Neural cell (in vitro differentiated cells): ENCODE measurements around the gene GABRR1.

Experiments
- EP300 ChIP-seq: fragments of 450-650 bp; conservative IDR thresholded peaks from 2 replicates; pipeline ENCODE4 v1.6.1; 2014; ENCODE audit warnings: antibody characterized with exemption, mild to moderate bottlenecking, moderate library complexity; ENCODE audit not compliant: poor library complexity, severe bottlenecking
- MXI1 ChIP-seq: fragments of 450-650 bp; conservative IDR thresholded peaks from 2 replicates; pipeline ENCODE4 v1.6.1; 2014; ENCODE audit warnings: antibody characterized with exemption, mild to moderate bottlenecking; ENCODE audit not compliant: poor library complexity, severe bottlenecking
- TF ChIP-seq, protein P1 (sequence below): fragments of 450-650 bp; IDR thresholded peaks from 2 replicates; pipeline ENCODE4 v1.5.1; 2014; ENCODE audit warnings: antibody characterized with exemption, mild to moderate bottlenecking, moderate library complexity; ENCODE audit not compliant: poor library complexity, severe bottlenecking
- TF ChIP-seq, protein P2 (sequence below): IDR thresholded peaks from 2 replicates; pipeline ENCODE4 v1.6.1; 2012; ENCODE audit warnings: borderline replicate concordance

DNA sequence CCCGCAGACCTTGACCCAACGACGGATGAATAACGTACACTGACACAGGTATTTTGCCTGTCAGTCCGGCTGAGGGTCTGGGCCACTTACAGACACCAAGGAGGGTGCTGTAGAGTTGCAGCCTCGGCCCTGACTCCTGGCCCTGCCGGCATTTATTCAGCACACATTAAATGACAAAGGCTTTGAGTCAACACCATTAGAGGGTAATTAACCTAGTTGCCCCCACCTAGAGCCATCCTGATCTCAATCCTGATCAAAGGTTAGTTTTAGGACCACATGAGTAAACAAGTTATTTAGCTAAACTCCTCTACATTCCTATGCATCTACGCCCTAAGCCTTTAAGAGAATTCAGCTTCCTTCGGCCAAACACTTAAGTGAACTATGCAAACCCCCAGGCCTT, 83.2 kb downstream of the GABRR1 start:
- TF ChIP-seq EP300 (no peak), MXI1 (no peak)
- TF ChIP-seq, protein P1, sequence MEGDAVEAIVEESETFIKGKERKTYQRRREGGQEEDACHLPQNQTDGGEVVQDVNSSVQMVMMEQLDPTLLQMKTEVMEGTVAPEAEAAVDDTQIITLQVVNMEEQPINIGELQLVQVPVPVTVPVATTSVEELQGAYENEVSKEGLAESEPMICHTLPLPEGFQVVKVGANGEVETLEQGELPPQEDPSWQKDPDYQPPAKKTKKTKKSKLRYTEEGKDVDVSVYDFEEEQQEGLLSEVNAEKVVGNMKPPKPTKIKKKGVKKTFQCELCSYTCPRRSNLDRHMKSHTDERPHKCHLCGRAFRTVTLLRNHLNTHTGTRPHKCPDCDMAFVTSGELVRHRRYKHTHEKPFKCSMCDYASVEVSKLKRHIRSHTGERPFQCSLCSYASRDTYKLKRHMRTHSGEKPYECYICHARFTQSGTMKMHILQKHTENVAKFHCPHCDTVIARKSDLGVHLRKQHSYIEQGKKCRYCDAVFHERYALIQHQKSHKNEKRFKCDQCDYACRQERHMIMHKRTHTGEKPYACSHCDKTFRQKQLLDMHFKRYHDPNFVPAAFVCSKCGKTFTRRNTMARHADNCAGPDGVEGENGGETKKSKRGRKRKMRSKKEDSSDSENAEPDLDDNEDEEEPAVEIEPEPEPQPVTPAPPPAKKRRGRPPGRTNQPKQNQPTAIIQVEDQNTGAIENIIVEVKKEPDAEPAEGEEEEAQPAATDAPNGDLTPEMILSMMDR, result no peak
- TF ChIP-seq, protein P2, sequence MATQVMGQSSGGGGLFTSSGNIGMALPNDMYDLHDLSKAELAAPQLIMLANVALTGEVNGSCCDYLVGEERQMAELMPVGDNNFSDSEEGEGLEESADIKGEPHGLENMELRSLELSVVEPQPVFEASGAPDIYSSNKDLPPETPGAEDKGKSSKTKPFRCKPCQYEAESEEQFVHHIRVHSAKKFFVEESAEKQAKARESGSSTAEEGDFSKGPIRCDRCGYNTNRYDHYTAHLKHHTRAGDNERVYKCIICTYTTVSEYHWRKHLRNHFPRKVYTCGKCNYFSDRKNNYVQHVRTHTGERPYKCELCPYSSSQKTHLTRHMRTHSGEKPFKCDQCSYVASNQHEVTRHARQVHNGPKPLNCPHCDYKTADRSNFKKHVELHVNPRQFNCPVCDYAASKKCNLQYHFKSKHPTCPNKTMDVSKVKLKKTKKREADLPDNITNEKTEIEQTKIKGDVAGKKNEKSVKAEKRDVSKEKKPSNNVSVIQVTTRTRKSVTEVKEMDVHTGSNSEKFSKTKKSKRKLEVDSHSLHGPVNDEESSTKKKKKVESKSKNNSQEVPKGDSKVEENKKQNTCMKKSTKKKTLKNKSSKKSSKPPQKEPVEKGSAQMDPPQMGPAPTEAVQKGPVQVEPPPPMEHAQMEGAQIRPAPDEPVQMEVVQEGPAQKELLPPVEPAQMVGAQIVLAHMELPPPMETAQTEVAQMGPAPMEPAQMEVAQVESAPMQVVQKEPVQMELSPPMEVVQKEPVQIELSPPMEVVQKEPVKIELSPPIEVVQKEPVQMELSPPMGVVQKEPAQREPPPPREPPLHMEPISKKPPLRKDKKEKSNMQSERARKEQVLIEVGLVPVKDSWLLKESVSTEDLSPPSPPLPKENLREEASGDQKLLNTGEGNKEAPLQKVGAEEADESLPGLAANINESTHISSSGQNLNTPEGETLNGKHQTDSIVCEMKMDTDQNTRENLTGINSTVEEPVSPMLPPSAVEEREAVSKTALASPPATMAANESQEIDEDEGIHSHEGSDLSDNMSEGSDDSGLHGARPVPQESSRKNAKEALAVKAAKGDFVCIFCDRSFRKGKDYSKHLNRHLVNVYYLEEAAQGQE, result no peak
